Esophagus muscularis mucosa (tissue), 4 donors: Measurements from ENCODE around the gene MBOAT1. TPM values are rescaled to one million over a fixed set of nuclear protein-coding genes. Genes with fewer than 3 reads are reported as not detected.

Source experiments
- DNase-seq: peaks from one replicate; pipeline ENCODE4 v3.0.0-alpha.2; 2017; ENCODE audit errors: extremely low spot score
- H3K27ac ChIP-seq, 4 donors: fragments of 200-600 bp; sonication (generic); replicated peaks in 1 of 4; 1 replicate in 3 of 4; 2 replicates in 1 of 4; pipeline ENCODE4 v1.5.1; 2016 to 2019; ENCODE audit warnings: mild to moderate bottlenecking in 1 of 4
- H3K27me3 ChIP-seq, 4 donors: fragments of 200-600 bp; sonication (generic); one replicate each; pipeline versions ENCODE4 v1.5.1 to v1.6.0; 2016 to 2019
- H3K36me3 ChIP-seq, 4 donors: fragments of 200-600 bp; sonication (generic); one replicate each; pipeline ENCODE4 v1.5.1; 2016 to 2019
- H3K4me1 ChIP-seq, 4 donors: fragments of 200-600 bp; sonication (generic); one replicate each; pipeline ENCODE4 v1.5.1; 2016 to 2019
- H3K4me3 ChIP-seq, 4 donors: fragments of 200-600 bp; sonication (generic); 1 replicate in 2 of 4; 2 replicates in 2 of 4; pipeline ENCODE4 v1.5.1; 2016 to 2019; ENCODE audit warnings: mild to moderate bottlenecking in 4 of 4, moderate library complexity in 1 of 4
- H3K9me3 ChIP-seq, 4 donors: fragments of 200-600 bp; sonication (generic); 1 replicate in 3 of 4; 2 replicates in 1 of 4; pipeline ENCODE4 v1.5.1; 2016 to 2019
- CTCF ChIP-seq, 3 experiments: fragments of 200-600 bp in 2 of 3; fragments of 450-650 bp in 1 of 3; sonication (generic) in 2 of 3; IDR thresholded peaks; one replicate each; pipeline ENCODE4 v1.5.1; 2017 to 2019; ENCODE audit warnings: antibody characterized with exemption in 3 of 3, mild to moderate bottlenecking in 2 of 3, moderate library complexity in 1 of 3
- EP300 ChIP-seq: sonication (generic); formaldehyde crosslinking; IDR thresholded peaks from one replicate; pipeline ENCODE4 v1.6.1; 2017; ENCODE audit warnings: antibody characterized with exemption
- POLR2A ChIP-seq: fragments of 450-650 bp; IDR thresholded peaks from one replicate; pipeline ENCODE4 v1.6.1; 2017; ENCODE audit warnings: antibody characterized with exemption, moderate library complexity, mild to moderate bottlenecking, low read depth
- POLR2AphosphoS5 ChIP-seq, 2 donors: sonication (generic); formaldehyde crosslinking; IDR thresholded peaks; one replicate each; pipeline ENCODE4 v1.6.1; 2017; ENCODE audit warnings: antibody characterized with exemption in 2 of 2
- WGBS: methylation state at CpG from one replicate; pipeline ENCODE4 v1.1.5; 2018; 5-methylcytosine and 5-hydroxymethylcytosine counted together
- intact Hi-C: fragments of 100-400 bp; cut with DNase I; formaldehyde crosslinking; loops from one replicate; pipeline ENCODE4 v1.15.1; 2023
- total RNA-seq, 4 donors: library from RNA; depleted of rRNA; stranded (reverse); fragments of >200 nt; gene quantifications; one replicate each; pipeline versions ENCODE4 v1.1.0 to v1.2.1, GENCODE V29; 2016

Gene MBOAT1
- total RNA-seq, 4 donors from 2014 or later, result 4.3 to 5.6 (median 4.7) TPM

GRCh38 chr6:20058912-20059311, 153.4 kb downstream of the MBOAT1 start:
- Histone ChIP-seq H3K27ac (no peak overlapping the region), H3K4me1 (peaks cover 0 to 7% (median 7%) of the 10 kb centered on the region in 4 donors), H3K27me3 (no peaks in the 10 kb centered on the region), H3K36me3 (no peaks in the 10 kb centered on the region), H3K9me3 (no peaks in the 10 kb centered on the region), H3K4me3 (no peak overlapping the region)
- WGBS, result 69% methylated on average over 3 of the region's 3 CpGs
- intact Hi-C loops, result loop anchor here (2.0 to 10.0 kb wide), 3 partner anchors 1314 to 1534 kb away; no protein-coding TSS in a partner anchor
- TF ChIP-seq POLR2A (no peak), EP300 (no peak)
- no peak for DNase-seq

GRCh38 chr6:20058121-20058905, 154.0 kb downstream of the MBOAT1 start:
- WGBS, result 91% methylated on average over 16 of the region's 16 CpGs
- Histone ChIP-seq H3K27ac (no peak overlapping the region), H3K9me3 (no peaks in the 10 kb centered on the region), H3K4me3 (no peak overlapping the region), H3K27me3 (no peaks in the 10 kb centered on the region), H3K4me1 (peaks cover 0 to 7% (median 7%) of the 10 kb centered on the region in 4 donors), H3K36me3 (no peaks in the 10 kb centered on the region)
- DNase-seq, result peak; percentile 66
- intact Hi-C loops, result loop anchor here (2.0 to 10.0 kb wide), 3 partner anchors 1314 to 1534 kb away; no protein-coding TSS in a partner anchor
- TF ChIP-seq POLR2AphosphoS5 (IDR thresholded peaks at IDR 0.05) (no peak), POLR2A (no peak), CTCF (IDR thresholded peaks at IDR 0.05) (no peak), EP300 (no peak)

GRCh38 chr6:20056350-20056992, 155.8 kb downstream of the MBOAT1 start:
- peaks cover 0 to 7% (median 7%) of the 10 kb centered on the region in 4 donors for H3K4me1 ChIP-seq
- no peaks in the 10 kb centered on the region for H3K9me3 ChIP-seq
- intact Hi-C loops, result loop anchor here (10.0 kb wide), 2 partner anchors 1312 to 1532 kb away; no protein-coding TSS in a partner anchor
- H3K4me3 ChIP-seq, result no peak overlapping the region
- H3K36me3 ChIP-seq, result no peaks in the 10 kb centered on the region
- 6% methylated on average over 4 of the region's 4 CpGs for WGBS
- no peak for DNase-seq
- no peak overlapping the region for H3K27ac ChIP-seq
- TF ChIP-seq CTCF (IDR thresholded peaks at IDR 0.05) (peak; percentile 60), EP300 (no peak)
- H3K27me3 ChIP-seq, result no peaks in the 10 kb centered on the region

GRCh38 chr6:20055916-20056315, 156.4 kb downstream of the MBOAT1 start:
- H3K36me3 ChIP-seq, result no peaks in the 10 kb centered on the region
- no peaks in the 10 kb centered on the region for H3K27me3 ChIP-seq
- H3K4me1 ChIP-seq, result peaks cover 0 to 7% (median 7%) of the 10 kb centered on the region in 4 donors
- H3K4me3 ChIP-seq, result no peak overlapping the region
- H3K9me3 ChIP-seq, result no peaks in the 10 kb centered on the region
- DNase-seq, result peak; percentile 75
- TF ChIP-seq POLR2AphosphoS5 (IDR thresholded peaks at IDR 0.05), result no peak
- intact Hi-C loops, result loop anchor here (10.0 kb wide), 2 partner anchors 1311 to 1531 kb away; no protein-coding TSS in a partner anchor
- no peak overlapping the region for H3K27ac ChIP-seq
- 80% methylated on average over 7 of the region's 7 CpGs for WGBS

Other genes with a start within 250 kb of the MBOAT1 start
- 1 to 10 TPM; 2.9 to 5.6 (median 4.2) TPM for gene E2F3, start 189.4 kb upstream of the MBOAT1 start, total RNA-seq